COLO829 (cell line): ENCODE measurements around the gene FAM241B.

Experiments used
- DNase-seq: peaks from one replicate; pipeline ENCODE4 v3.0.0; 2012; ENCODE audit warnings: low spot score

FAM241B gene

GRCh38 chr10:69666756-69667155 is 36.7 kb downstream of the FAM241B start:
- no peak for DNase-seq

GRCh38 chr10:69668721-69669120 is 38.7 kb downstream of the FAM241B start:
- no peak for DNase-seq

GRCh38 chr10:69669409-69669808 is 39.4 kb downstream of the FAM241B start:
- no peak for DNase-seq

- no peak for DNase-seq
Measured at GRCh38 chr10:69673521-69673920, 43.5 kb downstream of the FAM241B start.

GRCh38 chr10:69674786-69675185 is 44.7 kb downstream of the FAM241B start:
- DNase-seq = no peak

GRCh38 chr10:69676301-69676700 is 46.3 kb downstream of the FAM241B start:
- no peak for DNase-seq

GRCh38 chr10:69677985-69678654 is 48.1 kb downstream of the FAM241B start:
- no peak for DNase-seq

GRCh38 chr10:69679736-69680135 is 49.7 kb downstream of the FAM241B start:
- no peak for DNase-seq

- DNase-seq = no peak
Measured at GRCh38 chr10:69680610-69681009, 50.6 kb downstream of the FAM241B start.

GRCh38 chr10:69681436-69681835 is 51.4 kb downstream of the FAM241B start:
- no peak for DNase-seq

GRCh38 chr10:69682955-69683474 is 53.0 kb downstream of the FAM241B start:
- DNase-seq = no peak
